Stimulated activated CD4-positive, alpha-beta T cell treated with anti-CD3 and anti-CD28 coated beads, Interleukin-1b, Interleukin-23, amount 100 ng/mL, for 48 hours (primary cell): ENCODE measurements around the gene IDH3B.

Source experiments
- DNase-seq: peaks from one replicate; pipeline ENCODE4 v3.0.0-alpha.2; 2020

Gene IDH3B

GRCh38 chr20:2612073-2612472, 51.9 kb downstream of the IDH3B start:
- DNase-seq: no peak

DNA sequence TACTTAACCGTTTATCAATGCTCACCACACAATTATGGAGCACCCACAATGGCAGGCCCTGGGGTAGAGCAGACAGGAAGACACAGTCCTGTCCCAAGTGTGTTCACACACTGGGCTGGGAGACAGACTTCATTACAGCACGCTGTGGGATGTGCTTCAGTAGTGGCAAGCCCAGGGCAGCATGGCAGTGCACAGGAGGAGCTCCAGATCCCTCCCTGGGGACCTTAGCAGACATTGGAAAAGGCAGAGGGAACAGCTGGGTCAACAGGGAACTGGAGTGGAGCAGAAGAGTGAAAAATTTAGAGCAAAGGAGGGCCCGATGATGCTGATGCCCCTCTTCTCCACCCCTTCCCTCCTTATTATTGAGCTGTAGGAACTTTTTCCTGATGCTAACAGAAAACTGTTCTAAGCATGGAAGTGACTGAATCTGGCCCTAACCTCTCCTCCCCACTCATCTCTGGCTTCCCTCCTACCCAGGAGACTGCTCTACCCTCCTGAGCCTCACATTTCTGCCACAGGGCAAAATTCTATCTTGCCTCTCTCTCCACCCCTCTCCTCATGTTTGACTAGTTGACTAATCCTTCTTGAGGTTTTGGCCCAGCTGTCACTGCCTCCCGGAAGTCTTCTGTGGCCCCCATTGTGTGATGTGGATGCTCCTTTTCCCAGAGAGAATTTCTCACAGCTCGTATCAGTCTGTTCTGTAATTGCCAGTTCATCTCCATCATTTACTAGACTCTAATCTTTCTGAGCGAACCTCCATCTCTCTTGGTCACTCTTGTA, 52.9 kb downstream of the IDH3B start:
- DNase-seq: no peak

- no peak for DNase-seq
Observed at GRCh38 chr20:2610326-2610725, 53.7 kb downstream of the IDH3B start.
